22Rv1 (cell line): Measurements from ENCODE around the gene ASCL5.

Source experiments
- H3K27ac ChIP-seq: fragments of 450-650 bp; 2 replicates; pipeline ENCODE4 v1.5.1; 2017
- CTCF ChIP-seq: fragments of 450-650 bp; IDR thresholded peaks from 2 replicates; pipeline ENCODE4 v1.5.1; 2017; ENCODE audit warnings: mild to moderate bottlenecking
- ZFX ChIP-seq: fragments of 450-650 bp; IDR thresholded peaks from 2 replicates; pipeline ENCODE4 v1.6.1; 2017; ENCODE audit warnings: antibody characterized with exemption, borderline replicate concordance

ASCL5 gene

GRCh38 chr1:201119206-201120197, 7.5 kb downstream of the ASCL5 start:
- no peak overlapping the region for H3K27ac ChIP-seq
- TF ChIP-seq CTCF = peak; percentile 98
- TF ChIP-seq ZFX = no peak

DNA sequence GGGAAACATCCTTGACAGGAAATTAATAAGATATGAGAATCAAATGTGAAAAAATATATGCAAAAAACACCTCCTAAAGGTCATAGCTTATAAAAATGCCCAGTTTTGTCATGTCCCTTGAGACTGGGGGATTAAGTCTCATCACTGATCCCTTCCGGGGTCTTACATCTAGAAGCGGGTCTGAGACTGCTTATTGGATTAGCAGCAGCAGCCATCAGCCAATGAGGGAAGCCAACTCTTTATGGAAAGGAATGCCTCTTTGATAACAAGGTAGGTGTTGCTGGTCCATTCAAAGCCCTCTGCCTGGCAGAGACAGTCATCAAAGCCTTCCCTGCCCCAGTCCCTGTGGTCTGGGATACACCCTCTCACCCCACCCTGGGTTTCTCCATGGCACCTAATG, 10.9 kb downstream of the ASCL5 start:
- no peak overlapping the region for H3K27ac ChIP-seq
- TF ChIP-seq CTCF (no peak), ZFX (no peak)

- H3K27ac ChIP-seq = no peak overlapping the region
Observed at GRCh38 chr1:201115390-201115937, 11.5 kb downstream of the ASCL5 start.

DNA sequence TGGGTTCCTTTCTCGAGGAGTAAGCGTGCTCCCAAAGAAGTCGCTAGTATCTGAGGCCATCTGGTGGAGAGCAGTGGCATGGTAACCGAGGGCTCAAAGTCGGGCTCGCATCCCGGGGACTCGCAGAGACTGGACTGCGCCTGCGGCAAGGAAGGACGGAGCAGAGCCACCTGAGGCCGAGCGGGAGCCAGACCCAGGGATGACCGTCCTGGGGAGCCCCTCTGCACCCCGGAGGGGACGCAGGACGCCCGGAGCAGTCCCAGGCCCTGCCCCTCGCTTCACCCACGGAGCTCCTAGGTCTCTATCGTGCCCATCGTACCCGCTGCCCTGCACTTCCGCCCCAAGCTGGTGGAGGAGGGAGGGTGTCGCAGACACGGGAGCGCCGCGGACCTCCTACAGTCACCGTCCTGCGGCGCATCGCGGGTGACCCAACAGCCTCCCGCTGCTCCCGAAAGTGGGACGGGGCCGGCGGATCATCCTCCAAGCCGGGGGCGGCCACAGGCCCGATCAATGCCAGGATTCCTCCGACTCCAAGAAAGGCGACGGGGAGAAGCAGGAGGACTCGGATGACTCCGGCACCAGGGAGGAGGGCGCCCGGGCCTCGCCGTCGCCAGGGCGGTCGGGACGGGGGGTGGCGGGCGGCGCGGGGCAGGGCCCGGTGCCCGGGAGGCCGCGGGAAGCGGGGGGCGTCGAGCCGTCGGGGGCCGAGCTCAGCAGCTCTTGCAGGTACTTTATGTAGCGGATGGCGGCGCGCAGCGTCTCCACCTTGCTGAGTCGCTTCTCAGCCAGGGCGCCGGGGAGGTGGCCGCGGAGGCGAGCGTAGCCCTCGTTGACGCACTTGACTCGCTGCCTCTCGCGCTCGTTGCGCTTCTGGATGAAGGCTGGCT, 12.5 kb downstream of the ASCL5 start:
- H3K27ac ChIP-seq = peak overlapping the region; percentile 58
- TF ChIP-seq ZFX (no peak), CTCF (peak; percentile 94)

More at GRCh38 chr1:201115390-201115937, 11.5 kb downstream of the ASCL5 start:
- TF ChIP-seq ZFX = no peak
- no peak for TF ChIP-seq CTCF

- H3K27ac ChIP-seq = peak overlapping the region; percentile 58
- TF ChIP-seq ZFX (no peak), CTCF (no peak)
Observed at GRCh38 chr1:201113451-201114244, 13.3 kb downstream of the ASCL5 start.

DNA sequence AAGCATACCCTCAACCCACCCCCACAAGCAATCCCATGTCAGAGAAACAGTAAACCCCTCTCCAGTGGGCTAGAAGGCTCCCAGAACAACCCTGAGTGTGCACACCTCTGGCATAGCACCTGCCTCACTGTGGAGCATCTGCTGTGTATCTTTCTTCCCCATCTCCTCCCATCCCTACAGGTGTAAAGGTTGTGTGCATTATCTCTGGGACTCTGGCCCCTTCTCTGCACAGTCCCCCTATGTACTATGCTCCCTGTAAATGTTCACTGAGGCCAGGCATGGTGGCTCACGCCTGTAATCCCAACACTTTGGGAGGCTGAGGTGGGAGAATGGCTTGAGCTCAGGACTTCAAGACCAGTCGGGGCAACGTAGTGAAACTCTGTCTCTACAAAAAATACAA, 14.1 kb downstream of the ASCL5 start:
- no peak for TF ChIP-seq CTCF
- TF ChIP-seq ZFX = no peak

More for the DNA sequence above, 14.1 kb downstream of the ASCL5 start:
- H3K27ac ChIP-seq = no peak overlapping the region
